Embryonic facial prominence (tissue), 1 donor: ENCODE measurements around the gene CERS4.
"Not testable (repeated sequence)": the region's sequence is repeated elsewhere in the genome, so short reads cannot be mapped to it uniquely, and the experiment has no call there.

Experiments
- DNase-seq: peaks from one replicate; pipeline ENCODE4 v3.0.0-alpha.2; 2016; ENCODE audit errors: extremely low spot score

Gene CERS4

GRCh38 chr19:8261881-8262280, 52.7 kb downstream of the CERS4 start:
- DNase-seq, result no peak

- peak; percentile 4 for DNase-seq
Observed at GRCh38 chr19:8262431-8262830, 53.3 kb downstream of the CERS4 start.

- not testable (repeated sequence) for DNase-seq
Observed at GRCh38 chr19:8264248-8264647, 55.1 kb downstream of the CERS4 start.

- DNase-seq, result no peak
Observed at GRCh38 chr19:8265872-8266271, 56.7 kb downstream of the CERS4 start.

- DNase-seq, result no peak
Observed at GRCh38 chr19:8269724-8270123, 60.6 kb downstream of the CERS4 start.

GRCh38 chr19:8276508-8276907, 67.3 kb downstream of the CERS4 start:
- not testable (repeated sequence) for DNase-seq

- DNase-seq, result not testable (repeated sequence)
Observed at GRCh38 chr19:8291337-8291736, 82.2 kb downstream of the CERS4 start.

GRCh38 chr19:8302357-8302691, 93.2 kb downstream of the CERS4 start:
- no peak for DNase-seq

GRCh38 chr19:8302734-8303133, 93.6 kb downstream of the CERS4 start:
- DNase-seq, result no peak

GRCh38 chr19:8304841-8305621, 95.9 kb downstream of the CERS4 start:
- DNase-seq, result no peak

- no peak for DNase-seq
Observed at GRCh38 chr19:8305798-8306197, 96.6 kb downstream of the CERS4 start.

GRCh38 chr19:8306235-8307054, 97.3 kb downstream of the CERS4 start:
- DNase-seq, result no peak

- DNase-seq, result no peak
Observed at GRCh38 chr19:8307400-8307964, 98.3 kb downstream of the CERS4 start.

- DNase-seq, result peak; percentile 70
Observed at GRCh38 chr19:8307965-8308866, 99.0 kb downstream of the CERS4 start, which contains the start of gene CD320. Gene CD320 (minus strand): TSS chr19:8308358. CDS start chr19:8308290, 68 bp downstream.

GRCh38 chr19:8308891-8309291, 99.7 kb downstream of the CERS4 start:
- DNase-seq, result no peak

GRCh38 chr19:8310342-8311055, 101.3 kb downstream of the CERS4 start:
- no peak for DNase-seq

GRCh38 chr19:8311461-8312260, 102.5 kb downstream of the CERS4 start:
- no peak for DNase-seq
